Hepatocyte (in vitro differentiated cells): Measurements from ENCODE around the gene ALG3. TPM values are rescaled to one million over a fixed set of nuclear protein-coding genes. Genes with fewer than 3 reads are reported as not detected.

ENCODE experiments used
- DNase-seq: peaks from one replicate; pipeline ENCODE4 v3.0.0-alpha.2; 2016; ENCODE audit warnings: low spot score
- H2AFZ ChIP-seq: fragments of 200-600 bp; sonication (generic); 2 replicates; pipeline ENCODE4 v1.6.0; 2016; ENCODE audit warnings: antibody characterized with exemption, mild to moderate bottlenecking
- H3K27ac ChIP-seq: fragments of 200-600 bp; sonication (generic); 2 replicates; pipeline ENCODE4 v1.5.1; 2016; ENCODE audit warnings: mild to moderate bottlenecking
- H3K27me3 ChIP-seq: fragments of 200-600 bp; sonication (generic); 2 replicates; pipeline ENCODE4 v1.6.1; 2016
- H3K36me3 ChIP-seq: fragments of 200-600 bp; sonication (generic); replicated peaks from 2 replicates; pipeline ENCODE4 v1.5.1; 2016; ENCODE audit warnings: low read depth; ENCODE audit not compliant: insufficient read depth
- H3K4me1 ChIP-seq: fragments of 200-600 bp; sonication (generic); 2 replicates; pipeline ENCODE4 v1.5.1; 2016; ENCODE audit warnings: mild to moderate bottlenecking, moderate library complexity; ENCODE audit not compliant: insufficient read depth
- H3K4me2 ChIP-seq: fragments of 200-600 bp; sonication (generic); 2 replicates; pipeline ENCODE4 v1.6.0; 2016
- H3K4me3 ChIP-seq: fragments of 200-600 bp; sonication (generic); 2 replicates; pipeline ENCODE4 v1.5.1; 2016; ENCODE audit warnings: mild to moderate bottlenecking
- H3K79me2 ChIP-seq: fragments of 200-600 bp; sonication (generic); 2 replicates; pipeline ENCODE4 v1.6.0; 2017; ENCODE audit warnings: mild to moderate bottlenecking
- H3K9me2 ChIP-seq: fragments of 200-600 bp; sonication (generic); replicated peaks from 2 replicates; pipeline ENCODE4 v1.6.0; 2017; ENCODE audit warnings: mild to moderate bottlenecking; ENCODE audit not compliant: insufficient read depth
- H3K9me3 ChIP-seq: fragments of 200-600 bp; sonication (generic); 2 replicates; pipeline ENCODE4 v1.5.1; 2016; ENCODE audit warnings: low read depth, mild to moderate bottlenecking
- H4K20me1 ChIP-seq: fragments of 200-600 bp; sonication (generic); 2 replicates; pipeline ENCODE4 v1.6.0; 2016; ENCODE audit warnings: mild to moderate bottlenecking; ENCODE audit not compliant: insufficient read depth, poor library complexity, severe bottlenecking
- CTCF ChIP-seq: fragments of 200-600 bp; sonication (generic); IDR thresholded peaks from 2 replicates; pipeline ENCODE4 v1.5.1; 2016; ENCODE audit warnings: antibody characterized with exemption, mild to moderate bottlenecking; ENCODE audit not compliant: poor library complexity
- EZH2 ChIP-seq: fragments of 200-600 bp; sonication (generic); IDR thresholded peaks from 2 replicates; pipeline ENCODE4 v1.6.1; 2016; ENCODE audit warnings: antibody characterized with exemption, mild to moderate bottlenecking, borderline replicate concordance
- EZH2phosphoT487 ChIP-seq: fragments of 200-600 bp; sonication (generic); IDR thresholded peaks from one replicate; pipeline ENCODE4 v1.6.1; 2018; ENCODE audit warnings: antibody characterized with exemption, mild to moderate bottlenecking, low read depth, moderate library complexity; ENCODE audit not compliant: unreplicated experiment, severe bottlenecking
- WGBS: methylation state at CpG from one replicate; pipeline ENCODE4 v1.1.6; 2016; ENCODE audit warnings: low lambda C conversion rate; ENCODE audit errors: missing lambda C conversion rate; 5-methylcytosine and 5-hydroxymethylcytosine counted together
- polyA plus RNA-seq: library from polyadenylated mRNA; unstranded; fragments of >200 nt; fragmentation: Nextera tagmentation; extraction: Ambion mirVana; gene quantifications from 2 replicates; pipeline ENCODE4 v1.2.1, GENCODE V29; 2016
- total RNA-seq: library from RNA; depleted of rRNA; stranded (reverse); fragments of >200 nt; gene quantifications from 2 replicates; pipeline ENCODE4 v1.2.3, GENCODE V29; 2014

The ALG3 gene
- total and polyA plus RNA-seq, 2 experiments from 2014 or later, result 52.3 to 122 TPM

DNA sequence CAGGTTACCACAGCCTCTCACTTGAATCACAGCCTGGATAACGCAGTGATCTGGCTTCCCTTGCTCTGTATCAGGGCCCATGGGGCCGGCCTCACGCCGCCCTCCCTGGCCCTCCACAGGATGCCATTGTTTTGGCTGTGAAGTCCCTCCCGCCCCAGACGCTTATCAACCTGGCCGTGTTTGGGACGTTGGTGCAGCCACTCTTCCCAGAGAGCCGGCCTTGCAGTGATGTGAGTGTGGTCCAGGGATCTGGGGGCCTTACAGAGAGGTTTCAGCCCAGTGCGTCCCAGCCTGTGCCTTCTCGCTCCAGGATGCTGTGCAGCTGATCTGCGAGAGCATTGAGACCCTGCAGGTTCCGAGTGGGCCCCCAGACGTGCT, 12.7 kb downstream of the ALG3 start:
- H3K4me1 ChIP-seq, result peaks cover under 1% of the 10 kb centered on the region
- TF ChIP-seq EZH2phosphoT487 (no peak), CTCF (no peak), EZH2 (no peak)
- H3K9me3 ChIP-seq, result no peaks in the 10 kb centered on the region
- DNase-seq, result no peak
- no peaks in the 10 kb centered on the region for H3K36me3 ChIP-seq
- no peak overlapping the region for H2AFZ ChIP-seq
- WGBS, result 53% methylated on average over 14 of the region's 14 CpGs
- no peak overlapping the region for H3K27ac ChIP-seq
- no peaks in the 10 kb centered on the region for H3K9me2 ChIP-seq
- H3K27me3 ChIP-seq, result peaks cover 20% of the 10 kb centered on the region
- H3K79me2 ChIP-seq, result no peaks in the 10 kb centered on the region
- no peak overlapping the region for H3K4me3 ChIP-seq
- no peaks in the 10 kb centered on the region for H4K20me1 ChIP-seq
- H3K4me2 ChIP-seq, result no peak overlapping the region

DNA sequence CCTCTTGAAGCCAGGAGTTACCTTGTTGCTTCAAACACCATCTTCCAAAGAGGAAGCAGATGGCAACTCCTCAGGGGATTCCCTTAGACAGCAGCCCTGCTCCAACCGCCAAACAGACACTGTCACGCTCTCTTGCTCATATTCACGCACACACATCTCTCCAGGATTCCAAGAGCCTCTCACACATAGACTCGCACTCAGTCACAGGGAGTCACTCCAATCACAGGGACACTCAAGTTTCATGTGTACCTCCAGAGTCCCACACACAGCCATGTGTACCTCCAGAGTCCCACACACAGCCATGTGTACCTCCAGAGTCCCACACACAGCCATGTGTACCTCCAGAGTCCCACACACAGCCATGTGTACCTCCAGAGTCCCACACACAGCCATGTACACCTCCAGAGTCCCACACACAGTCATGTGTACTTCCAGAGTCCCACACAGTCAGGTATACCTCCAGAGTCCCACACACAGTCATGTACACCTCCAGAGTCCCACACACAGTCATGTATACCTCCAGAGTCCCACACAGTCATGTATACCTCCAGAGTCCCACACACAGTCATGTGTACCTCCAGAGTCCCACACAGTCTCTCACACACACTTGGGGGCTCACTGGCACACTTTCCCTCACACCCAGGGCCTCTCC, 13.3 kb downstream of the ALG3 start:
- no peak overlapping the region for H3K4me2 ChIP-seq
- H2AFZ ChIP-seq, result no peak overlapping the region
- no peak overlapping the region for H3K4me3 ChIP-seq
- H3K27me3 ChIP-seq, result peaks cover 23% of the 10 kb centered on the region
- no peak overlapping the region for H3K27ac ChIP-seq
- no peak for DNase-seq
- H3K4me1 ChIP-seq, result peaks cover 3% of the 10 kb centered on the region
- H4K20me1 ChIP-seq, result no peaks in the 10 kb centered on the region
- H3K79me2 ChIP-seq, result no peaks in the 10 kb centered on the region
- H3K9me2 ChIP-seq, result no peaks in the 10 kb centered on the region
- WGBS, result 90% methylated on average over 4 of the region's 4 CpGs
- H3K36me3 ChIP-seq, result no peaks in the 10 kb centered on the region
- no peaks in the 10 kb centered on the region for H3K9me3 ChIP-seq
- TF ChIP-seq EZH2, result no peak
- no peak for TF ChIP-seq EZH2phosphoT487
- TF ChIP-seq CTCF, result no peak

DNA sequence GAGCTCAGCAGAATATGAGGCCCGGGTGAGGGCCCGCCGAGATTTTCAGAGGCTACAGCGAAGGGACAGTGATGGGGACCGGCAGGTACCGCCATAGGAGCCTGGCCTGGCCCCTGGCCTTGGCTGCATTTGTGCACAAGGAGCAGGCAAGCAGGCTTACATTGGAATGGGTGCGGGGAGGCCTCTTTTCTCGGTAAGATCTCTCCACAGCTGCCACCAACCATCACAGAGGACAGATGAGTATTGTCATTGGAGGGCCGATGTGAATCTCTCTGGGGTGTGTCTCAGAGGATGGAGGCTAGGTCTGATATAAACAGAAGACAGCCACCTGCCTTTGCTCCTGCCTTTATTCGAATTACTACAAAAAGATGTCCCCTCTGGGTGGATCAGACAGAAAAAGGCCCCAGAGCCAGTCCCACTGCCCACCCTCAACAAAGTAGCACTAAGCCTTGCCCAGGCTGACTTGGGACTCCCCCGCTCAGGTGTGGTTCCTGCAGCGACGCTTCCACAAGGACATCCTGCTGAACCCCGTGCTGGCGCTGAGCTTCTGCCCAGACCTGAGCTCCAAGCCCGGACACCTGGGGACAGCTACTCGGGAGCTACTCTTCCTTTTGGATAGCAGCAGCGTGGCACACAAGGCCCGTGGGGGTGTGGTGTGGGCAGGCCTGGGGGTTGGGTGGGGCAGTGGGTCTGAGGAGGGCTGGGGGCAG, 13.9 kb downstream of the ALG3 start:
- WGBS, result 90% methylated on average over 19 of the region's 19 CpGs
- Histone ChIP-seq H2AFZ (no peak overlapping the region), H3K36me3 (no peaks in the 10 kb centered on the region), H3K27me3 (peaks cover 29% of the 10 kb centered on the region), H3K9me2 (no peaks in the 10 kb centered on the region), H3K4me1 (peaks cover 8% of the 10 kb centered on the region), H3K27ac (no peak overlapping the region), H4K20me1 (no peaks in the 10 kb centered on the region), H3K4me2 (no peak overlapping the region), H3K79me2 (no peaks in the 10 kb centered on the region), H3K9me3 (no peaks in the 10 kb centered on the region), H3K4me3 (no peak overlapping the region)
- TF ChIP-seq EZH2 (no peak), CTCF (no peak), EZH2phosphoT487 (no peak)
- DNase-seq, result no peak
